Mesenchymal stem cell (in vitro differentiated cells and primary cell): ENCODE data around the gene MAT1A.
A peak's percentile ranks its signal among the peaks of the same experiment; 100 is the strongest.

Source experiments
- DNase-seq: peaks from one replicate; pipeline ENCODE4 v3.0.0-alpha.2; 2013
- H2AFZ ChIP-seq: one replicate; pipeline ENCODE4 v1.6.1; 2013; ENCODE audit warnings: low read depth, mild to moderate bottlenecking, control low read depth, inconsistent platforms, low read length, moderate library complexity
- H2AK5ac ChIP-seq: 2 replicates; pipeline ENCODE4 v1.6.1; 2013; ENCODE audit warnings: low read length, moderate library complexity, mild to moderate bottlenecking, inconsistent platforms; ENCODE audit not compliant: severe bottlenecking
- H2BK120ac ChIP-seq: one replicate; pipeline ENCODE4 v1.6.1; 2013; ENCODE audit warnings: low read depth, mild to moderate bottlenecking, inconsistent platforms, low read length, moderate library complexity
- H2BK12ac ChIP-seq, 2 experiments: one replicate each; pipeline ENCODE4 v1.6.1; 2013; ENCODE audit warnings: inconsistent platforms in 2 of 2, low read length in 2 of 2, mild to moderate bottlenecking in 2 of 2, moderate library complexity in 2 of 2, control low read depth in 1 of 2
- H2BK15ac ChIP-seq: one replicate; pipeline ENCODE4 v1.6.1; 2013; ENCODE audit warnings: mild to moderate bottlenecking, low read depth, inconsistent platforms; ENCODE audit not compliant: poor library complexity, severe bottlenecking
- H2BK5ac ChIP-seq: 2 replicates; pipeline ENCODE4 v1.6.1; 2013; ENCODE audit warnings: low read depth, mild to moderate bottlenecking, low read length, control low read depth, inconsistent platforms; ENCODE audit not compliant: poor library complexity, severe bottlenecking
- H3K14ac ChIP-seq, 2 experiments: one replicate each; pipeline ENCODE4 v1.6.1; 2013; ENCODE audit warnings: inconsistent platforms in 2 of 2, low read length in 2 of 2, control low read depth in 1 of 2, mild to moderate bottlenecking in 1 of 2, moderate library complexity in 1 of 2
- H3K18ac ChIP-seq, 2 experiments: one replicate each; pipeline ENCODE4 v1.6.1; 2013; ENCODE audit warnings: inconsistent platforms in 2 of 2, low read length in 2 of 2, control low read depth in 1 of 2, low read depth in 1 of 2, mild to moderate bottlenecking in 1 of 2
- H3K23ac ChIP-seq, 2 experiments: one replicate each; pipeline ENCODE4 v1.6.1; 2013; ENCODE audit warnings: inconsistent platforms in 2 of 2, low read length in 2 of 2, mild to moderate bottlenecking in 2 of 2, moderate library complexity in 2 of 2, control low read depth in 1 of 2
- H3K27ac ChIP-seq: 2 replicates; pipeline ENCODE4 v1.5.1; 2013; ENCODE audit warnings: mild to moderate bottlenecking, moderate library complexity, low read length, control low read depth, inconsistent platforms; ENCODE audit not compliant: poor library complexity, severe bottlenecking
- H3K27me3 ChIP-seq, 2 experiments: 2 replicates each; pipeline versions ENCODE4 v1.6.1 to v1.7.0; 2013; ENCODE audit warnings: low read length in 2 of 2, mild to moderate bottlenecking in 2 of 2, moderate library complexity in 2 of 2, control low read depth in 1 of 2, inconsistent platforms in 1 of 2; ENCODE audit not compliant: control insufficient read depth in 1 of 2, insufficient read depth in 1 of 2
- H3K36me3 ChIP-seq, 2 experiments: 2 replicates each; pipeline versions ENCODE4 v1.6.1 to v1.7.0; 2013; ENCODE audit warnings: low read length in 2 of 2, control low read depth in 1 of 2, inconsistent platforms in 1 of 2, low read depth in 1 of 2, mild to moderate bottlenecking in 1 of 2; ENCODE audit not compliant: insufficient read depth in 2 of 2, control insufficient read depth in 1 of 2
- H3K4ac ChIP-seq, 2 experiments: one replicate each; pipeline ENCODE4 v1.6.1; 2013; ENCODE audit warnings: inconsistent platforms in 2 of 2, low read length in 2 of 2, mild to moderate bottlenecking in 2 of 2, moderate library complexity in 2 of 2, control low read depth in 1 of 2, low read depth in 1 of 2
- H3K4me1 ChIP-seq: 2 replicates; pipeline ENCODE4 v1.6.1; 2013; ENCODE audit warnings: low read depth, low read length, control low read depth; ENCODE audit not compliant: control insufficient read depth, insufficient read depth
- H3K4me2 ChIP-seq: 2 replicates; pipeline ENCODE4 v1.6.1; 2013; ENCODE audit warnings: low read length, mild to moderate bottlenecking, inconsistent platforms; ENCODE audit not compliant: poor library complexity, severe bottlenecking
- H3K4me3 ChIP-seq, 2 experiments: 2 replicates each; pipeline versions ENCODE4 v1.5.1 to v1.7.0; 2013; ENCODE audit warnings: low read length in 2 of 2, mild to moderate bottlenecking in 2 of 2, control low read depth in 1 of 2, low read depth in 1 of 2; ENCODE audit not compliant: insufficient read depth in 1 of 2
- H3K79me1 ChIP-seq: replicated peaks from 2 replicates; pipeline ENCODE4 v1.6.1; 2013; ENCODE audit warnings: mild to moderate bottlenecking, control low read depth, low read length, inconsistent platforms; ENCODE audit not compliant: poor library complexity, severe bottlenecking
- H3K9ac ChIP-seq: 2 replicates; pipeline ENCODE4 v1.7.0; 2013; ENCODE audit warnings: mild to moderate bottlenecking, low read length, moderate library complexity
- H3K9me3 ChIP-seq: 2 replicates; pipeline ENCODE4 v1.7.0; 2013; ENCODE audit warnings: mild to moderate bottlenecking, low read length; ENCODE audit not compliant: control insufficient read depth
- H4K8ac ChIP-seq: one replicate; pipeline ENCODE4 v1.6.1; 2013; ENCODE audit warnings: inconsistent platforms, mild to moderate bottlenecking, low read length, moderate library complexity
- H4K91ac ChIP-seq: one replicate; pipeline ENCODE4 v1.6.1; 2013; ENCODE audit warnings: mild to moderate bottlenecking, low read length, inconsistent platforms
- WGBS: methylation state at CpG from one replicate; pipeline ENCODE4 v1.1.7; 2013; ENCODE audit warnings: mixed read lengths; 5-methylcytosine and 5-hydroxymethylcytosine counted together

Gene MAT1A

DNA sequence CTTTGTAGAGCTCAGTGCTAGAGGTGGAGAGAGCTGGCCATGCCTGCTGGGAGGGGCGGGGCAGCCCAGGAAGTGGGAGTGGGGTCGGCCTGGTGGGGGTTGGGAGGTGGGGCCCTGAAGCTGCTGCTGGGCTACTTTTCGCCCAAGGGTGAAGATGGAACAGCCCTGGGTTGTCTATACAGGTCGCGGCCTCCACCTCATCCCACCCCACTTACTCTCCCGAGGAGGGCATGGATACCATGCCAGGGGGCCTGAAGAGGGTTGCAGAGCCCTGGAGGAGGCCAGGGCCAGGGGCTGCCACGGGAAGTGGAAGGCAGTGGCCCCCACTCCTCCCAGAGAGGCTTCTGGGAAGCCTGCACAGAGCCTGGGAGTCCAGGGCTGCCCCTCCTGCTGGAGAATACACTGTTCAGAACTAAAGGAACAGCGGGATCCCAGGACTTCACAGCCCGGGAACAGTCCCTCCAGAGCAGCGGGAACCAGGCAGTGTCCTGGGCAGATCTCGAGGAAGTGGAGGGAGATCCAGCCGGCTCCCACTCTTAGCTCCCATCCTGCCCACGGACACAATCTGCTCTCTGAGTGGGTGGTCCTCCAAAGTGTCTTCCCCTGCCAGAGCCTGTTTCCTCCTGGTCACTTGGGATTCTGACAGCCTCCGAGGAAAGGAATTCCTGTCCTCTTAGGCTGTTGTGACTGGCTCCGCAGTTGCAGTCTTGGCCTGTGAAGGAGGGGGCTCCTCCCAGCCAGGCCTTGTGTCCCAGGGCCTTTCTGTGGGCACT, 23.5 kb downstream of the MAT1A start:
- no peak overlapping the region for H2AFZ ChIP-seq
- no peak overlapping the region for H3K23ac ChIP-seq
- no peak overlapping the region for H3K4me3 ChIP-seq
- H4K91ac ChIP-seq, result no peak overlapping the region
- no peak overlapping the region for H2BK5ac ChIP-seq
- H3K27me3 ChIP-seq, result peaks cover 6 to 30% of the 10 kb centered on the region in 2 experiments
- peaks cover 4% of the 10 kb centered on the region for H3K9me3 ChIP-seq
- no peak overlapping the region for H3K4me2 ChIP-seq
- no peaks in the 10 kb centered on the region for H3K4me1 ChIP-seq
- H2BK15ac ChIP-seq, result no peak overlapping the region
- H2AK5ac ChIP-seq, result no peak overlapping the region
- H3K14ac ChIP-seq, result no peak overlapping the region
- H2BK120ac ChIP-seq, result no peak overlapping the region
- H4K8ac ChIP-seq, result peak overlapping the region; percentile 16
- no peak overlapping the region for H2BK12ac ChIP-seq
- DNase-seq, result no peak
- no peaks in the 10 kb centered on the region for H3K36me3 ChIP-seq
- no peaks in the 10 kb centered on the region for H3K79me1 ChIP-seq
- no peak overlapping the region for H3K4ac ChIP-seq
- no peak overlapping the region for H3K9ac ChIP-seq
- 42% methylated on average over 13 of the region's 15 CpGs for WGBS
- H3K27ac ChIP-seq, result no peak overlapping the region
- no peak overlapping the region for H3K18ac ChIP-seq

GRCh38 chr10:80264081-80265056, 25.1 kb downstream of the MAT1A start:
- H2BK15ac ChIP-seq, result no peak overlapping the region
- 81% methylated on average over 20 of the region's 25 CpGs for WGBS
- peak overlapping the region in 1 of 2 experiments; percentile 41 for H3K14ac ChIP-seq
- H2BK120ac ChIP-seq, result no peak overlapping the region
- H2AFZ ChIP-seq, result no peak overlapping the region
- no peaks in the 10 kb centered on the region for H3K79me1 ChIP-seq
- no peak overlapping the region for H3K4me3 ChIP-seq
- H3K9me3 ChIP-seq, result peaks cover 4% of the 10 kb centered on the region
- no peak overlapping the region for H3K4ac ChIP-seq
- peak overlapping the region; percentile 39 for H4K8ac ChIP-seq
- peaks cover 6 to 28% of the 10 kb centered on the region in 2 experiments for H3K27me3 ChIP-seq
- H2BK12ac ChIP-seq, result no peak overlapping the region
- H3K9ac ChIP-seq, result no peak overlapping the region
- no peak overlapping the region for H3K27ac ChIP-seq
- H3K18ac ChIP-seq, result no peak overlapping the region
- no peaks in the 10 kb centered on the region for H3K36me3 ChIP-seq
- no peak overlapping the region for H4K91ac ChIP-seq
- H3K4me2 ChIP-seq, result no peak overlapping the region
- no peak overlapping the region for H3K23ac ChIP-seq
- no peaks in the 10 kb centered on the region for H3K4me1 ChIP-seq
- no peak for DNase-seq
- no peak overlapping the region for H2AK5ac ChIP-seq
- H2BK5ac ChIP-seq, result no peak overlapping the region

DNA sequence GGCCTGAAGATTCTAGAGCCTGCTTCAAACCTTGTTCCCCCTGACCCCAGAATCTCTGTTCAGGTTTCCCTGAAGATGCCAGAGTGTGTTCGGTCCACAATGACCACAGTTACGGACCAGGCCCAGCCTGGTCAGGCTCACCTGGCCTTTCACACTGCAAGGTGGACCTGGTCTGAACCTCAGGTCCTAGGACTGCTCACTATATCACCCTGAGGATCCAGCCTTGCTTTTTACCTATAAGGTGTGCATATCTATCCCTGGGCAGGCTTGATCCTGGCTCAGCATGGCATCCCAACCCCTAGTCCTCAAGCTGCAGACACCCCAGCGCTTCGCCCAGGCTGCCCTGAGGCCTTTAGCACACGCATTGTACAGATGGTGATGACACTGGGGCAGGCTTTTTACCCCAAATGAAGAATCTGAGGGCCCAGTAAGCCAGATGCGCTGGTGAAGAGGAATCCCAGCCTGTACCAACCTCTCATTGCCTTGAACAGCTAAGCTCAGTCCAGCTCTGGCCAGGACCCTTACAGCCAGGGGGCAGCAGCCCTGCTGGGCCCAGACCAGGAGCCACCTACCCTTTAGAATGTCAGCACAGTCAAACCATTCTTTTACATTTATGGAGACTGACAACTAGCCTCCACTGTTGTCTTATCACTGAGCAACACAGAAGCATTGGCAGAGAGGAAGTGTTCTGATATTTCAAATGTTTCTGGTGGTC, 28.0 kb downstream of the MAT1A start:
- Histone ChIP-seq H3K4ac (no peak overlapping the region), H3K27ac (no peak overlapping the region), H3K23ac (no peak overlapping the region), H2BK5ac (no peak overlapping the region), H3K4me2 (no peak overlapping the region), H4K8ac (no peak overlapping the region), H3K9me3 (peaks cover 4% of the 10 kb centered on the region), H3K18ac (no peak overlapping the region), H2AK5ac (no peak overlapping the region), H3K27me3 (peaks cover 12 to 34% of the 10 kb centered on the region in 2 experiments), H3K14ac (no peak overlapping the region), H3K36me3 (no peaks in the 10 kb centered on the region), H3K9ac (no peak overlapping the region), H3K4me3 (no peak overlapping the region), H2AFZ (no peak overlapping the region), H2BK15ac (no peak overlapping the region), H2BK12ac (no peak overlapping the region), H3K79me1 (no peaks in the 10 kb centered on the region), H4K91ac (no peak overlapping the region), H3K4me1 (peaks cover 1% of the 10 kb centered on the region), H2BK120ac (no peak overlapping the region)
- no peak for DNase-seq
- 91% methylated on average over 6 of the region's 6 CpGs for WGBS
